GM13976 (cell line): ENCODE data around the gene SMARCAL1.

Experiments
- DNase-seq: peaks from one replicate; pipeline ENCODE4 v3.0.0; 2012; ENCODE audit warnings: low spot score
- CTCF ChIP-seq: IDR thresholded peaks from 2 replicates; pipeline ENCODE4 v1.5.1; 2012; ENCODE audit warnings: borderline replicate concordance, mild to moderate bottlenecking; ENCODE audit not compliant: insufficient read depth; ENCODE audit errors: extremely low read depth, missing control alignments, control extremely low read depth
- in situ Hi-C: fragments of 300-500 bp; cut with MboI; formaldehyde crosslinking; loops from one replicate; pipeline ENCODE4 v1.12.0; 2022; ENCODE audit warnings: low sequenced_read_pairs, mixed read lengths, inconsistent platforms; ENCODE audit not compliant: unreplicated experiment

The SMARCAL1 gene

GRCh38 chr2:216412022-216412999 lies at the start of gene SMARCAL1:
Gene SMARCAL1, plus strand, starts transcription at chr2:216412484. Its CDS starts 2,221 bp downstream, at chr2:216414705.
- no peak for TF ChIP-seq CTCF
- in situ Hi-C loops = no loop called here
- DNase-seq = peak; percentile 93

GRCh38 chr2:216362730-216363129 lies 49.6 kb upstream of the SMARCAL1 start:
- DNase-seq = no peak
- in situ Hi-C loops = no loop called here

GRCh38 chr2:216363221-216363620 lies 49.1 kb upstream of the SMARCAL1 start:
- no peak for DNase-seq
- no peak for TF ChIP-seq CTCF
- in situ Hi-C loops = no loop called here

More at GRCh38 chr2:216362730-216363129, 49.6 kb upstream of the SMARCAL1 start:
- TF ChIP-seq CTCF = no peak

- no peak for DNase-seq
- no peak for TF ChIP-seq CTCF
- in situ Hi-C loops = no loop called here
These were observed 46.8 kb upstream of the SMARCAL1 start for GRCh38 chr2:216365518-216365917.

- no peak for DNase-seq
- in situ Hi-C loops = no loop called here
- TF ChIP-seq CTCF = no peak
These were observed 45.4 kb upstream of the SMARCAL1 start for GRCh38 chr2:216366777-216367471.

GRCh38 chr2:216369821-216370220 lies 42.5 kb upstream of the SMARCAL1 start:
- no peak for DNase-seq
- no peak for TF ChIP-seq CTCF
- in situ Hi-C loops = no loop called here
